Measurements from ENCODE around the gene CELF3. TPM values are rescaled to one million over a fixed set of nuclear protein-coding genes. Genes with fewer than 3 reads are reported as not detected.

The CELF3 gene
- total and polyA plus RNA-seq, 9 of the 15 experiments (the other 6 are each of a cell fraction or from before 2014, with no cell fraction given), result not detected

DNA sequence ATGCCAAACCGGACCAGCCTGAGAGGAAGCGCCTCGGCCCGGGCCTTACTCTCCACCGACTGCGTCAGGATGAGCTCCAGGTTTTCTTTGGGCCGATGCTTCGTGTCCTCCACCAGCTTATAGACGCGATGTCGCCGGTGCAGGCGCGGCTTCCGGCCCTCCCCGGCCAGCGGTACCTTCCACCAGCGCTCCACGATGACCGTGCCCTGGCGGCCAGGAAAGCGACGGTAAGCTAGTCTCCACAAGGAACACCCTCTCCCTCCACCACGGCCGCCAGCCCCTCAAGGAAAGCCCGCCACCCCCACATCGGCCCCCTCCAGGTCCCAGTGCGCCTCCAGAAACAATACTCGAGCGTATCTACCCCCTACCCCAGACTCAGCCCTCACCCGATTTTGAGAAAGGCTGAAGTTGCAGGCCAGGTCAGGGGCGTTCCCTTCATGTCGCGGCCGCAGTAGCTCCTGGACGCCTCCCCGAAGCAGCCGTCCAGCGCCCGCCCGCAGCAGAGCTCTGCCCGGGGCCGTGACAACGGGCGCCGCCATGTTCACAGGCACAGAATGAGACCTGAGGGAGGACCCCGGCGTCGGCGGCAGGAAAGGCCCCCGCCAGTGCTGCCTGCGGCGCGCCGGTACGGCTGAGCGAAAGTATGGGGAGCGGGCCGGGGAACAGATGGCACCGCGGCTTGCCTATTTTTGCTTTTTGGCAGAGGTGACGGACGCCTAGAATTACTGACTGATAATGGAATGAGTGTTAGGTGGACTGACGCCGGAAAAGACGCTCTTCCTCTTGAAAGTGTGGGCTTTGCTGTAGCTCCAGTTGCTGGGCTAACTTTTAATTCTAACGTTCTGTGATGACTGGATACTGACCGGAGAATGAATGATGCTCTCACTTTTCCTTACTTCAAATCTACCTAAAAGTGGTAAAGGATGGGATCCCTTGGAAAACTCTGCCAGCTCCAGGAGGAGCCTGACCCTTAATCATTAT lies 46.6 kb upstream of the CELF3 start, which contains the start of gene MRPL9 (continued):
- no peak for TF ChIP-seq MBD1 (CRISPR knock-in tag; IDR thresholded peaks at IDR 0.05)
- TF ChIP-seq ILK (tag; IDR thresholded peaks at IDR 0.05; ENCODE audit: borderline replicate concordance, low read depth), result no peak
- 0 out of 2 replicates have a peak, but pooled peaks have one; percentile 38 for TF ChIP-seq ZNF444 (CRISPR knock-in tag; IDR thresholded peaks at IDR 0.05)
- no peak for TF ChIP-seq SOX6 (IDR thresholded peaks at IDR 0.05)
- TF ChIP-seq PRPF4 (IDR thresholded peaks at IDR 0.05; ENCODE audit: insufficient read depth, low read depth, low read length, poor library complexity, severe bottlenecking), result peak; percentile 56
- TF ChIP-seq SMARCB1 (IDR thresholded peaks at IDR 0.05; ENCODE audit: insufficient read length, low read depth), result no peak
- TF ChIP-seq SRF (CRISPR knock-in tag; IDR thresholded peaks at IDR 0.05), result no peak
- TF ChIP-seq, protein P1, sequence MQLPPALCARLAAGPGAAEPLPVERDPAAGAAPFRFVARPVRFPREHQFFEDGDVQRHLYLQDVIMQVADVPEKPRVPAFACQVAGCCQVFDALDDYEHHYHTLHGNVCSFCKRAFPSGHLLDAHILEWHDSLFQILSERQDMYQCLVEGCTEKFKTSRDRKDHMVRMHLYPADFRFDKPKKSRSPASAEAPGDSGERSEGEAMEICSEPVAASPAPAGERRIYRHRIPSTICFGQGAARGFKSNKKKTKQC (CRISPR knock-in tag; IDR thresholded peaks at IDR 0.05), result peak; percentile 70; the same call in 1 of the 2 replicates
- no peak for TF ChIP-seq ARID3A (IDR thresholded peaks at IDR 0.05; ENCODE audit: borderline replicate concordance, low read depth, low read length)
- TF ChIP-seq PHF21A (IDR thresholded peaks at IDR 0.05; ENCODE audit: borderline replicate concordance, low read depth), result no peak
- TF ChIP-seq JUN (IDR thresholded peaks at IDR 0.05; ENCODE audit: borderline replicate concordance, low read depth, low read length), result no peak
- no peak for TF ChIP-seq JUN (CRISPR knock-in tag; IDR thresholded peaks at IDR 0.05; ENCODE audit: borderline replicate concordance)
- TF ChIP-seq MCM3 (IDR thresholded peaks at IDR 0.05), result no peak
- TF ChIP-seq ZNF785 (CRISPR knock-in tag; IDR thresholded peaks at IDR 0.05), result no peak
- no peak for TF ChIP-seq NCOA6 (IDR thresholded peaks at IDR 0.05)
- TF ChIP-seq RFX7 (CRISPR knock-in tag; IDR thresholded peaks at IDR 0.05), result no peak
- TF ChIP-seq, protein P2, sequence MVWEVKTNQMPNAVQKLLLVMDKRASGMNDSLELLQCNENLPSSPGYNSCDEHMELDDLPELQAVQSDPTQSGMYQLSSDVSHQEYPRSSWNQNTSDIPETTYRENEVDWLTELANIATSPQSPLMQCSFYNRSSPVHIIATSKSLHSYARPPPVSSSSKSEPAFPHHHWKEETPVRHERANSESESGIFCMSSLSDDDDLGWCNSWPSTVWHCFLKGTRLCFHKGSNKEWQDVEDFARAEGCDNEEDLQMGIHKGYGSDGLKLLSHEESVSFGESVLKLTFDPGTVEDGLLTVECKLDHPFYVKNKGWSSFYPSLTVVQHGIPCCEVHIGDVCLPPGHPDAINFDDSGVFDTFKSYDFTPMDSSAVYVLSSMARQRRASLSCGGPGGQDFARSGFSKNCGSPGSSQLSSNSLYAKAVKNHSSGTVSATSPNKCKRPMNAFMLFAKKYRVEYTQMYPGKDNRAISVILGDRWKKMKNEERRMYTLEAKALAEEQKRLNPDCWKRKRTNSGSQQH (CRISPR knock-in tag; IDR thresholded peaks at IDR 0.05), result no peak
- TF ChIP-seq ZNF174 (CRISPR knock-in tag; IDR thresholded peaks at IDR 0.05), result no peak
- no peak for TF ChIP-seq ELK3 (CRISPR knock-in tag; IDR thresholded peaks at IDR 0.05)
- TF ChIP-seq ZNF175 (CRISPR knock-in tag; IDR thresholded peaks at IDR 0.05; ENCODE audit: low read depth), result no peak; the same call in 1 of the 2 replicates
- TF ChIP-seq GTF2F1 (IDR thresholded peaks at IDR 0.05; ENCODE audit: low read depth, low read length), result no peak
